Ishikawa (cell line): ENCODE measurements around the gene COL15A1.

Source experiments
- CEBPB ChIP-seq: IDR thresholded peaks from 2 replicates; pipeline ENCODE4 v1.6.1; 2012
- EP300 ChIP-seq: IDR thresholded peaks from 2 replicates; pipeline ENCODE4 v1.6.1; 2012; ENCODE audit warnings: borderline replicate concordance

DNA sequence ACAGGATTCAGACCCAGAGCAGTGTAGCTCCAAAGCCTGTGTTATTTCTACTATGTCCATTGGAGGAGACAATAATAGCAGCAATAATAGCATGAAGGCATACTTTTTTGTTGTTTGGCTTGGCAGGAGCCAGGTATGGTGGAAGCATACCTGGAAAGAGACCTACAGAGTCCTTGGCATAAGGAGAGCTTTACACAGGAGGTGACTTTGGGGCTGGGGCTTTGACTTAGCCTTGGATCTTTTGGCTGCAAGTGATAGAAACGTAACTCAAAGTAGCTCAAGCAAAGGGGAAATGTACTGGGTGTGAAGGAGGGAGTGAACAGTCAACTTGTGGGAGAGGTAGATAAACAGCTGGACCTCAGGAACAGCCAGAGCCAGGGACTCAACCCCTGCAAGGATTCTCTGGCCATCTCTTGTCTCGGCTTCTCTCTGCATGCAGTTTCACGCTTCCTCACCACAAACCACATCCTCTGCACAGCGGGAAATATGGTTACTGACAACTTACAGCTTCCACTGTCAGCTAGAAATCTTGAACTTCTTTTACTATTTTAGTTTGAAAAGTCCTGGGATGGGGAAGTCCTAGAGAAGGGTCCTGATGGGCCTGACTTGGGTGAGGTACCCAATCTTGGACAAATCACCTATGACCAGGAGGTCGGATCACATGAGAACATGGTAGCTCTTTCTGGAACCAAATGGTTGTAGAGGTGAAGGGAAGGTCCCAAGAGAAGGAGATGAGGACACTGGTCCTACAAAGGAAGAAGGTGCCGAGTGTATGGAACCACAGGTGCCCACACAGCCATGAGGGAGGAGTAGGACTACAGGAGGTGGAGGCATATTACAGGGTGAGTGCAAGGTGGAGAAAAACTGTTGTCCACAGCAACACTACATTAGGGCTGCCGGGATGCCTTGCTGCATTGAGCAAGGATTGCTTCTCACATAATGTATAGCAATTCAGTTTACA lies 114.2 kb downstream of the COL15A1 start:
- TF ChIP-seq EP300 (no peak), CEBPB (no peak)
